ENCODE results near the gene NELFA.
A peak's percentile ranks its signal among the peaks of the same experiment; 100 is the strongest.
"Not testable (repeated sequence)": the region's sequence is repeated elsewhere in the genome, so short reads cannot be mapped to it uniquely, and the experiment has no call there.

The NELFA gene

DNA sequence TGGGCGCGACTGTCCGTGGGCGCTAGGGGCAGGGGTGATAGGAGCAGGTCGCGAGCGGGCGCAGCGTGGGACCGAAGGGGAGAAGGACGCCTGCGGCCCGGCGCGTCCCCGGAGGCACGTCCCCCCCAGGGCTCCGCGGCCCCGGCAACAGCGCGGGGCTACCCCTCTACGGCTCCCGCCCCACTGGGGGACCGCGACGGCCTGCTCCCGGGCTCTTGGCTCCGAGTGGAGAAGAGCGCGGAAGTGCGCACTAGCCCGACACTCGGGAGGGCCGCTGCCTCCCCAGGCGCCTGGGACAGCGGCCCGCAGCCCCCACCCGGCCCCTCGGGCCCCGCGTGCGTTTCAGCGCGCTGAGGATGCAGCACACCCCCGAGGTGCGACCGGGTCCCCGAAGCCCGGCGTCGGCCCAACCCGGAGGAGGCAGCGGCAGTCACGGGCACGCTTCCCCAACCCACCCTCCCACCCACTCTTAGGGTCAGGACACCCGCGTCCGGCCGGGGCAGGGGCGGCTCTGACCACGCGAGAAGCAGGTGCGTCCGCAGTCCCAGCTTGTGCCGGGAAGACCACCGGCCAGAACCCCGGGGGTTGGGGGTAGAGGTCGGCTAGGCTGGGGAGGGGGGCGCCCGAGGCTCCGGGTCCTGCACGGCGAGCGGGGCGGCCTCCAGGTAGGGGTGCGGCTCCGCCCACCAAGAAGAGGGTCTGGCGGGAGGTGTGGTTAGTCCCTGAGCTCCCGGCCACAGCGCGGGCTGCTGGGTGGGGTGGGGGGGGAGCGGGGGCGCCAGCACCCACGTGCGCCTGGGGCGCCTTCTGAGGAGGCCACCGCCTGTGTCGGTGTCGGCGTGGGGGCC is 31.8 kb upstream of the NELFA start:
- DNase-seq: no peak

- DNase-seq: no peak
Observed at GRCh38 chr4:2036866-2037265, 28.1 kb upstream of the NELFA start.

- DNase-seq: no peak
Observed at GRCh38 chr4:2036327-2036726, 27.6 kb upstream of the NELFA start.

DNA sequence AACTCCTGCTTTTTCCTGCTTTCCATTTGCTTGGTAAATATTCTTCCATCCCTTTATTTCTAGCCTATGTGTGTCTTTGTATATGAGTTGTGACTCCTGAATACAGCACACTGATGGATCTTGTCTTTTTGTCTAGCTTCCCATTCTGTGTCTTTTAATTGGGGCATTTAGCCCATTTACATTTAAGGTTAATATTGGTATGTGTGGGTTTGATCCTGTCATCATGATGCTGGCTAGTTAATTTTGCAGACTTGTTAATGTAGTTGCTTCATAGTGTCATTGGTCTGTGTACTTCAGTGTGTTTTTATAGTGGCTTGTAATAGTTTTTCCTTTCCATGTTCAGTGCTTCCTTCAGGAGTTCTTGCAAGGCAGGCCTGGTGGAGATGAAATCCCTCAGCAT is 22.4 kb upstream of the NELFA start:
- not testable (repeated sequence) for DNase-seq

GRCh38 chr4:2027120-2027519 is 18.3 kb upstream of the NELFA start:
- DNase-seq: not testable (repeated sequence)

DNA sequence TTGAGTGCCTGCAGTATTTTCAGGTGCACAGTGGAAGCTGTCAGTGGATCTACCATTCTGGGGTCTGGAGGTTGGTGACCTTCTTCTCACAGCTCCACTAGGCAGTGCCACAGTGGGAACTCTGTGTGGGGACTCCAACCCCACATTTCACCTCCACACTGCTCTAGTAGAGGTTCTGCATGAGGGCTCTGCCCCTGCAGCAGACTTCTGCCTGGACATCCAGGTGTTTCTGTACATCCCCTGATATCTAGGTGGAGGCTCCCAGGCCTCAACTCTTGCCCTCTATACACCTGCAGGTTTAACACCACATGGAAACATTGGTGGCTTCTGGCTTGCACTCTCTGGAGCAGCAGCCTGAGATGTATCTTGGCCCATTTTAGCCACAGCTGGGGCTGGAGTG is 17.0 kb upstream of the NELFA start:
- DNase-seq: no peak

GRCh38 chr4:2024683-2025082 is 15.9 kb upstream of the NELFA start:
- no peak for DNase-seq

GRCh38 chr4:2021358-2022018 is 12.7 kb upstream of the NELFA start:
- not testable (repeated sequence) for DNase-seq

DNA sequence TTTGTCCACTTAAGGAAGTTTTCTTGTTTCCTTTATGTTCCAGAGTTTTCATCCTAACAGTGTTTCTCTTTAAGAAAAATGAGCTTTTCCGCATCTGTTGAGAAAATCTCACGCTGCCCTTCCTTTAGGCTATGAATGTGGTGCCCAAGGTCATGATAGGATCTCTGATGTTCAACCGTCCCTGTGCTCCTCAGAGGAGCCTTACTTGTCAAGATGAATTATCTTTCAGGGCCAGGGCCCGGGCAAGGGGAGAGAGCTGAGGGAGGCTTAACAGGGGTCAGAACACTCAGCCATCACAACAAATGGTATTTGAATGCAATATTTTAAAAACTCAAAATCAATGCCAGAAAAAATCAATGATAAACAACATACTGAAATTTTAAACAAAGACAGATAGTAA is 6.2 kb upstream of the NELFA start:
- no peak for DNase-seq

GRCh38 chr4:2011583-2011982 is 2.8 kb upstream of the NELFA start:
- DNase-seq: no peak

- peak; percentile 41 for DNase-seq
Observed at GRCh38 chr4:2009651-2010233, 968 bp upstream of the NELFA start.

DNA sequence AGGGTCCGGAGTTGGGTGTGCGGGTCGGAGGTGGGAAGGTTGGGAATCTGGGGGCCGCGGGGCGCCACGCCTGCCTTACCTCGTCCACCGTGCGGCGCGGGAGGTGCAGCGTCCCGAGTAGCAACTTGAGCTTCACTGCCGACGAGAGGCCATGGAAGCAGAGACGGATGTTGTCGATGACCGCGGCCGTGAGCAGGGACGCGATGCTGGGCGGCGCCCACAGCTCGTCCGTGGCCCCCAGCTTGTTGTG is 178 bp downstream of the NELFA start:
- DNase-seq: no peak

DNA sequence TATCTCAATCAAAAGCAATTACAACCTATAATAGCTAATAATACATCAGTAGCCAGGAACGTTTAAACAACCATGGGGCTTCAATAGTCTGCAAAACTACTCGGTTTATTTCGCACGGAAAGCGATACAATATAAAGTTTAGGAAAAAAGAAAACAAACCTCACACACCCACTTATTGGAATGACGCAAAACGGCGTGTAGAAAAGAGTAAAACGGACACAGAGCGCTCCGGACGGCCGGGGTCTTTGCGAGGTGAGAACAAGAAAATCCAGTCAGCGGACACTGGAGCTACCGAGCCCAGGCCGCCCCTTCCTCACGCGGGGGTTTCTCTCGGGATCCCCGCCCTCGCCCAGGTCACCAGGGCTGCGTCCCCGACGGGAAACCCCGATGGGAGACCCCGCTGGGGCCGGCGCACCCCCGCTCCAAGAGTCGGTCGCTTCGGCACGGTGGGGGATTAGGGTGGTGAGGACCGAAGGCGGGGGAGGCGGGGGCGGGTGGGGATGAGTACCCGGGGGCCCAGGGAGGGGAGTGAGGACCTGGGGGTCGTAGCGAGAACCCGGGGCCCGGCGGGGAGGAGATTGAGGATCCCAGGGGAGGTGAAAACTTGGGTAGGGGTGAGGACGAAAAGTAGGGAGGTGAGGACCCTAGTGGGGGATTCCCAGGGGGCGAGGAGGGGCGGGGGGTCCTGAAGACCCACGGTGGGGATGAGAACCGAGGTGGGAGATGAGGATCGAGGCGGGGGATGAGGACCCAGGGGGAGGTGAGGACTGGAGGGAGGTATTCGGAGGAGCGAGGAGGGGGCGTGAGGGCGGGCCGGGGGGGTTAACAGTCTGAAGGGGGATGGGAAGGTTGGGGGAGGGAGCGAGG is 737 bp downstream of the NELFA start:
- DNase-seq: no peak

- no peak for DNase-seq
Observed at GRCh38 chr4:2006956-2007653, 1.7 kb downstream of the NELFA start.

GRCh38 chr4:2006367-2006766 is 2.4 kb downstream of the NELFA start:
- no peak for DNase-seq

- not testable (repeated sequence) for DNase-seq
Observed at GRCh38 chr4:2003361-2003760, 5.4 kb downstream of the NELFA start.

GRCh38 chr4:1999308-1999707 is 9.5 kb downstream of the NELFA start:
- DNase-seq: not testable (repeated sequence)

- DNase-seq: no peak
Observed at GRCh38 chr4:1998296-1998695, 10.5 kb downstream of the NELFA start.

- no peak for DNase-seq
Observed at GRCh38 chr4:1997712-1998111, 11.1 kb downstream of the NELFA start.

DNA sequence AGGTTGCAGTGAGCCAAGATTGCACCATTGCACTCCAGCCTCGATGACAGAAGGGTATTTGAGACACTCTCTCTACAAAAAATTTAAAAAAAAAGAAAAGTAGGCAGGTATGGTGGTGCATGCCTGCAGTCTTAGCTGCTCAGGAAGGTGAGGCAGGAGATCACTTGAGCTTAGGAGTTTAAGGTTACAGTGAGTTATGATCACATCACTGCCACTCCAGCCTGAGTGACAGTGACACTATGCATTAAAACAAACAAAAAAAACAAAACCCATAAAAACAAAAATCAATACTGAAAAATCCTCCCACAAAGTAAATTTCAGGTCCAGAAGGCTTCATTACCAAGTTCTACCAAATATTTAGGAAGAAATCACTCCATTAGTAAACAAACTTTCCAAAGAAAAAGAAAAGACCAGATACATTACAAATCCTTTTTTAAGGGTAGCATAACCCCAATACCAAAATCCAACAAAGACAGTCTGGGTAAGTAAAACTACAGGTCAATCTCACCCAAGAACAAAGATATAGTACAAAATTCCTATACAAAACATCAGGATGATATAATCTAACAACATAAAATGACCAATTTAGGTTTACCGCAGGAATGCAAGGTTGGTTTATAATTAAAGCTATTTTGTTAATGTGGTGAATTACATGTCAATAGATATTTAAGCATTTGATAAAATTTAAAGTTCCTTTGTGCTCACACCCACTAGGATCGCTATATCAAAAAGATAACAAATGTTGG is 11.7 kb downstream of the NELFA start:
- no peak for DNase-seq

DNA sequence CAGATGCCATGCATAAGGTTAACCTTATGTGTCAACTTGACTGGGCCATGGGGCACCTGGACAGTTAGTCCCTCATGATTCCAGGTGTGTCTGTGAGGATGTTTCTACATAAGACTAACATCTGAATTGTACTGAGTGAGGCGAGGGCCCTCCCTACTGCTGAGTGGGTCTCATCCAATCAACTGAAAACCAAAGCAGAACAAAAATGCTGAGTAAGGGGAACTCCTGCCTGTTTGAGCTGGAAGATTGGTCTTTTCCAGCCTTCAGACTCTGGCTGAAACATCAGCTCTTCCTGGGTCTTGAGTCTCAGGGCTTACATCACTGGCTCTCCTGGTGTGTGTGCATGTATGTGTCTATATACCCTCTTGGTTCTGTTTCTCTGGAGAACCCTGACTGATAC is 13.8 kb downstream of the NELFA start:
- no peak for DNase-seq
